ENCODE data around the gene BZW1. TPM values are rescaled to one million over a fixed set of nuclear protein-coding genes. Genes with fewer than 3 reads are reported as not detected.

Gene BZW1
- total RNA-seq, 1 donor from 2014 or later: 128 TPM

DNA sequence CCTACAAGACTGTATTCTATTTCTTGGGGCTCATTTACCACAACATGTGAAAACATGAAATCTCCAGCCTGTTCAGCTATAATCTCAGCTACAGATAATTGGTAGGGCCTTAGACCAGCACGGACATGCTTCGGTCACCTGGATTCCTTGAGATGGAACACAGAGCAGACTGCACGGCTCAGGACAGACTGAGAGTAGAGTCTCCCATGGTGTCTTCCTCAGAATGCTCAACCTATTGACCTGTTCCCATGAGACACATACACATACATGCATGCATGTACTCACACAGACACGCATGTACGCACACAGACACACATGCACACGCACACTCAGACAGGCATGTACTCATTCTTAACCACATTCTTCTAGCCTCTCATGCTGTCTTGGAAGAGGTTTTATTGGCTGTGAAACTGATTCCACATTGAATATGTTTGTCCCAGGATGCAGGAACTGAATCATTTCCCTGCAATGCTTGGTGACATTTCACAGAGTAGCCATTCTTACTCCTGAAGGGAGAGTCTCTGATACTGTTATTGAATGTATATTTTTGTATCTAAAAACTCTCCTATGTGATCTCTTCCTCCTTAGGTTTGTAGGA lies 23.5 kb upstream of the BZW1 start:
- no peaks in the 10 kb centered on the region for H3K9me3 ChIP-seq
- DNase-seq (ENCODE audit: extremely low spot score in 2 of 2): no peak
- TF ChIP-seq CTCF (IDR thresholded peaks at IDR 0.05) (no peak), POLR2A (IDR thresholded peaks at IDR 0.05) (no peak), POLR2AphosphoS5 (IDR thresholded peaks at IDR 0.05; ENCODE audit: insufficient read depth in 1 of 2, low read depth in 1 of 2) (no peak)
- peak overlapping the region; percentile 53 for H3K27ac ChIP-seq
- intact Hi-C loops (cut with DNase I): no loop called here
- peaks cover 27% of the 10 kb centered on the region for H3K4me1 ChIP-seq
- no peaks in the 10 kb centered on the region for H3K36me3 ChIP-seq
- H3K27me3 ChIP-seq: no peaks in the 10 kb centered on the region
- H3K4me3 ChIP-seq: no peak overlapping the region

GRCh38 chr2:200790185-200790584 lies 21.5 kb upstream of the BZW1 start:
- no peaks in the 10 kb centered on the region for H3K36me3 ChIP-seq
- H3K9me3 ChIP-seq: no peaks in the 10 kb centered on the region
- intact Hi-C loops (cut with DNase I): no loop called here
- H3K27ac ChIP-seq: no peak overlapping the region
- no peak for DNase-seq (ENCODE audit: extremely low spot score in 2 of 2)
- H3K4me3 ChIP-seq: no peak overlapping the region
- no peak for TF ChIP-seq POLR2AphosphoS5 (IDR thresholded peaks at IDR 0.05; ENCODE audit: insufficient read depth in 1 of 2, low read depth in 1 of 2)
- no peak for TF ChIP-seq CTCF (IDR thresholded peaks at IDR 0.05)
- TF ChIP-seq POLR2A (IDR thresholded peaks at IDR 0.05): no peak
- H3K27me3 ChIP-seq: no peaks in the 10 kb centered on the region
- H3K4me1 ChIP-seq: peaks cover 27% of the 10 kb centered on the region

GRCh38 chr2:200791905-200792304 lies 19.8 kb upstream of the BZW1 start:
- TF ChIP-seq POLR2AphosphoS5 (IDR thresholded peaks at IDR 0.05; ENCODE audit: insufficient read depth in 1 of 2, low read depth in 1 of 2) (no peak), POLR2A (IDR thresholded peaks at IDR 0.05) (no peak), CTCF (IDR thresholded peaks at IDR 0.05) (no peak)
- no peak for DNase-seq (ENCODE audit: extremely low spot score in 2 of 2)
- no peaks in the 10 kb centered on the region for H3K27me3 ChIP-seq
- H3K4me3 ChIP-seq: no peak overlapping the region
- H3K9me3 ChIP-seq: no peaks in the 10 kb centered on the region
- intact Hi-C loops (cut with DNase I): no loop called here
- peaks cover 20% of the 10 kb centered on the region for H3K4me1 ChIP-seq
- no peaks in the 10 kb centered on the region for H3K36me3 ChIP-seq
- no peak overlapping the region for H3K27ac ChIP-seq

GRCh38 chr2:200794143-200794542 lies 17.6 kb upstream of the BZW1 start:
- Histone ChIP-seq H3K27ac (no peak overlapping the region), H3K4me1 (peaks cover 8% of the 10 kb centered on the region), H3K9me3 (no peaks in the 10 kb centered on the region), H3K4me3 (no peak overlapping the region), H3K27me3 (no peaks in the 10 kb centered on the region), H3K36me3 (no peaks in the 10 kb centered on the region)
- no peak for DNase-seq (ENCODE audit: extremely low spot score in 2 of 2)
- intact Hi-C loops (cut with DNase I): no loop called here
- TF ChIP-seq POLR2AphosphoS5 (IDR thresholded peaks at IDR 0.05; ENCODE audit: insufficient read depth in 1 of 2, low read depth in 1 of 2) (no peak), CTCF (IDR thresholded peaks at IDR 0.05) (no peak), POLR2A (IDR thresholded peaks at IDR 0.05) (no peak)

- Histone ChIP-seq H3K36me3 (no peaks in the 10 kb centered on the region), H3K27me3 (no peaks in the 10 kb centered on the region), H3K27ac (no peak overlapping the region), H3K4me3 (no peak overlapping the region), H3K4me1 (peaks cover 8% of the 10 kb centered on the region), H3K9me3 (no peaks in the 10 kb centered on the region)
- TF ChIP-seq POLR2A (IDR thresholded peaks at IDR 0.05): no peak
- peak in 1 of 2 donors; percentile 10 for TF ChIP-seq POLR2AphosphoS5 (IDR thresholded peaks at IDR 0.05; ENCODE audit: insufficient read depth in 1 of 2, low read depth in 1 of 2)
- DNase-seq (ENCODE audit: extremely low spot score in 2 of 2): no peak
- intact Hi-C loops (cut with DNase I): no loop called here
Observed at GRCh38 chr2:200795028-200795440, 16.7 kb upstream of the BZW1 start.

Measured in vagina (tissue), 2 donors.